ENCODE measurements around the gene GPR37L1.
A peak's percentile ranks its signal among the peaks of the same experiment; 100 is the strongest.
"Not testable (repeated sequence)": the region's sequence is repeated elsewhere in the genome, so short reads cannot be mapped to it uniquely, and the experiment has no call there.

The GPR37L1 gene

GRCh38 chr1:202165267-202165941, 42.7 kb downstream of the GPR37L1 start:
- no peak for TF ChIP-seq CTCF (conservative IDR thresholded peaks at IDR 0.05; ENCODE audit: low read length)
- DNase-seq (ENCODE audit: low read depth), result no peak
- no peak overlapping the region for H3K4me3 ChIP-seq (ENCODE audit: low read length)

GRCh38 chr1:202165942-202166843, 43.5 kb downstream of the GPR37L1 start:
- H3K4me3 ChIP-seq (ENCODE audit: low read length), result no peak overlapping the region
- no peak for DNase-seq (ENCODE audit: low read depth)
- TF ChIP-seq CTCF (conservative IDR thresholded peaks at IDR 0.05; ENCODE audit: low read length), result no peak

- not testable (repeated sequence) for H3K4me3 ChIP-seq (ENCODE audit: low read length); DNase-seq (ENCODE audit: low read depth)
These were observed 44.3 kb downstream of the GPR37L1 start for GRCh38 chr1:202167054-202167453.

- peak; percentile 73 for DNase-seq (ENCODE audit: low read depth)
- no peak for TF ChIP-seq CTCF (conservative IDR thresholded peaks at IDR 0.05; ENCODE audit: low read length)
These were observed 45.1 kb downstream of the GPR37L1 start for GRCh38 chr1:202167708-202168415.

GRCh38 chr1:202168861-202169260, 46.1 kb downstream of the GPR37L1 start:
- DNase-seq (ENCODE audit: low read depth), result no peak

More at GRCh38 chr1:202167708-202168415, 45.1 kb downstream of the GPR37L1 start:
- H3K4me3 ChIP-seq (ENCODE audit: low read length), result peak overlapping the region; percentile 23

GRCh38 chr1:202170726-202171125, 48.0 kb downstream of the GPR37L1 start:
- no peak overlapping the region for H3K4me3 ChIP-seq (ENCODE audit: low read length)
- no peak for TF ChIP-seq CTCF (conservative IDR thresholded peaks at IDR 0.05; ENCODE audit: low read length)
- no peak for DNase-seq (ENCODE audit: low read depth)

More at GRCh38 chr1:202168861-202169260, 46.1 kb downstream of the GPR37L1 start:
- H3K4me3 ChIP-seq (ENCODE audit: low read length), result no peak overlapping the region
- TF ChIP-seq CTCF (conservative IDR thresholded peaks at IDR 0.05; ENCODE audit: low read length), result no peak

GRCh38 chr1:202171292-202172014, 48.7 kb downstream of the GPR37L1 start:
- no peak for TF ChIP-seq CTCF (conservative IDR thresholded peaks at IDR 0.05; ENCODE audit: low read length)
- H3K4me3 ChIP-seq (ENCODE audit: low read length), result no peak overlapping the region
- no peak for DNase-seq (ENCODE audit: low read depth)

Data from AG10803 (cell line).